DMS153 (cell line): ENCODE data around the gene SRSF10.
"Not testable (repeated sequence)": the region's sequence is repeated elsewhere in the genome, so short reads cannot be mapped to it uniquely, and the experiment has no call there.

Source experiments
- DNase-seq: peaks from one replicate; lab custom pipeline; 2025; lab: John Stamatoyannopoulos, UW

SRSF10 gene

DNA sequence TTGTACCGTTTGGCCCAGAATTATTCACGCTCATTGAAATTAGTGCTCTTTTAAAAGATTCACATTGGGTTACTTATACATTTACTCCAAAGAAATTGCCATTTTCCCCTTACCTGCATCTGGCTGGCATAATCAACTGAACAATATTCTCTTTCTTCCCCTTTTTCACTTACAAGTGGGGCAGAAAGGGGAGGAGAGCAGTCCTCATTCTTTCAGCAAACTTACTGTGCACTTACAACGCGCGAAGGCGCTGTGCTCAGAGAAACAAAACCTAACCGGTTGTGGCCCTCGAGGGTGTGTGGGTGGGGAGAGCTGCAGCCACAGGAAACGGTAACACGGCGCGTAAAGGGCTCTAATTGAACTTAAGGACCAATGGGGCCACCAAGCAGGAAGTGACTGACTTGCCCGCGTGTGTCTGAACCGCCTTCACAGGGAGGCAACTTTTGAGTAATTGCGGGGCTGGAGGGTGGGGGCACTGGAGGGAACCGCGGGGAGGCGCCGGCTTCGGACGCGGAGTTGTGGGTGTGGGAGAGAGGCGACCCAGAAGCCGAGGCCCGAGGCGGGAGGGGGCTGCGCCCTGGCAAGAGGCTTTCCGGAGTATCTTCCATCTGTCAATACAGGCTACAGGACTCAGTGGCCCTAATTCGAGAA is 21.2 kb downstream of the SRSF10 start:
- peak; percentile 84 for DNase-seq

DNA sequence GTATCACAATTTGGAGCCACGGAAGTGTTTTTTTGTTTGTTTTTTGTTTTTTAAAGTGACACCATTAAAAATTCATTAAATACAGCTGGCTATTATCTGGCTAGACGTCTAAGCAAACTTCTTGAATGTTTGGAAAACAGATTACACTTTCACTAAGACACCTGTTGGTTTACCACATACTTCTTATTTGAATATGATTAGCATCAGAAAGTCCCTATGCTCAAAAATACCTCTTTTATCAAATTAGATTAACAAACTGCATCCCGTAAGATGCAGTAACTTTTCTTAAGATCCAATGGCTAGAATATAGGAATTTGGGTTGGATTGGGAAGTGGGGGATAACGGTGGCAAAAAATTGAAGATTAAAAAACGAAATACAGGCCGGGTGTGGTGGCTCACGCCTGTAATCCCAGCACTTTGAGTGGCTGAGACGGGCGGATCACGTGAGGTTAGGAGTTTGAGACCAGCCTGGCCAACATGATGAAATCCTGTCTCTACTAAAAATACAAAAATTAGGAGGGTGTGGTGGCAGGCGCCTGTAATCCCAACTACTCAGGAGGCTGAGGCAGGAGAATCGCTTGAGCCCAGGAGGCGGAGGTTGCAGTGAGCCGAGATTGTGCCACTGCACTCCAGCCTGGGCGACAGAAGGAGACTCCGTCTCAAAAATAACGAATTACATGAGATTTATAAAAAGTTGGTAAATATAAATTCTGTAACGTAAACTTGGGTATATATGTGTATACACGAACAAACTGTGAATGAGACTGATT is 21.9 kb downstream of the SRSF10 start:
- not testable (repeated sequence) for DNase-seq

DNA sequence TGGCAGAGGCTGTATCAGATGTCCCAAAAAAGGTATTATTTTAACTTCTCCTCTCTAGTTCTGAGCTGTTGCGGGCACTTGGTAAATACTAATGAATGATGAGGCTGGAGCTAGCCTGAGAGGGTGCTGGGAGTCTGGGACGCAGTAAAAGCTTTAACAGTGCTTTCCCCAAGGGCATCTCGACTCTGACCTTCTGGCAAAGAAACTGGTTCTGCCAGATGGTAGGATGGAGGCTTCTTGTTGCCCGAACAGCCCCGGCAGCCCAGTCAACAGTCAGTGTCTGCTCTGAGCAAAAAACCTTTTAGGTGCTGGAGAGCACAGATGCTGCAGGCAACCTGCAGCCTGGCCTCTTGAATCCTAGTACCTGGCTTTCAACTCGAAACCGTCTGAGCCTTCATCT is 23.0 kb downstream of the SRSF10 start:
- DNase-seq: peak; percentile 64

DNA sequence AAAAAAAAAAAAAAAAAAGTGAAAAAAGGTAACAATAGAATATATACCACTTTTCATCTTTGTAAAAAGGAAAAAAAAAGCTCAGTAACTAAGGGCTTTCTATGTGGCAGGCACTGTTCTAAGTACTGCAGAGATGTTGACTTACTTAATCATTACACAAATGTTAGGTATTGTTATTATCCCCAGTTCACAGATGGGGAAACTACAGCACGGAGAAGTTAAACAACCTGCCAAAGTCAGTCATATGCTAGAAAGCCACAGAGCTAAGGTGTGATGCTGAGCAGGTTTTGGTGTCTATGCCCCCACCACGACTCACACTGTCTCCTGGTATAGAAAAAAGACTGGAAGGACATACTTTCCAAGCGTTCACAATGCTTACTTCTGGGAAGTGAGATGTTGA is 27.1 kb downstream of the SRSF10 start:
- DNase-seq: no peak

DNA sequence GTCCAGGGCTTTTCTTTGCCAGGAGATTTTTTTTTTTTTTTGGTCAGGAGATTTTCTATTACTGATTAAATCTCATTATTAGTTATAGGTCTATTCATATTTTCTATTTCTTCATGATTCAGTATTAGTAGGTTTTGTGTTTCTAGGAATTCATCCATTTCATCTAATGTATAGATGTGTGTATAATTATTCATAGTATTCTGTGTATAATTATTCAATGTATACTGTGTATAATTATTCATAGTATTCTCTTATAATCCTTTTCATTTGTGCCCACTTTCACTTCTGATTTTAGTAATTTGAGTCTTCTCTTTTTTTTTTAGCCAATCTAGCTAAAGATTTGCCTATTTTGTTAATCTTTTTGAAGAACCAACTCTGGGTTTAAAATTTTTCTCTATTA is 32.8 kb downstream of the SRSF10 start:
- DNase-seq: no peak

DNA sequence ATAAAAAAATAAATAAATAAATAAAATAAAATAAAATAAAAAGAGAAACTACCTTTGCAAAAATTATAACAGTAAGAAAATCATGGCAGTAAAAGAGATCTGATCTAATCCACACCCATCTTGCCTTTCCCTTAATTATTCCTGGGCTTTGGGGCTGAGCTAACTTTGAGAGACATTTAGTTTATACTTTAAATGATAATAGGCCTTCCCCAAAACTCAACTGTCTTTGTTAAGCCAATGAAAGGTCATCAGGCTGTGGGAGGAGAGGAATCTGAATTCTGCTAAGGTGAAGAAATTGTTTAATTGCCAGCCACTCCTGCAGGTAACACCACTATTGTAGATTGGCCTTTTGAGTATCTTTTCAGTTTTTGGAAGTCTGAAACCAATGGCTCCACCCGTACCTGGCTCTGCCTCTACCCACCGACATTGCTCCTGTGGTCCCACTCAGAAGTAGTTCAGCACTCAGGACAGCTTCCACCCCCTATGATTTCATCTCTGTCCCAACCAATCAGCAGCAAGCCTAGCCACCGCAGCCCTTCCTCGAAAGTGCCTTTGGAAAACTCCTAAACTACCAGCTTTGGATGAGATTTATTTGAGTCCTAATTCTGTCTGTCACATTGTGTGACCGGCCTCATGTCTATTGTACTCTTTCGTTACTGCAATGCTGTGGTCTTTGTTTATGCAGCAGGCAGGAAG is 43.5 kb downstream of the SRSF10 start:
- no peak for DNase-seq

DNA sequence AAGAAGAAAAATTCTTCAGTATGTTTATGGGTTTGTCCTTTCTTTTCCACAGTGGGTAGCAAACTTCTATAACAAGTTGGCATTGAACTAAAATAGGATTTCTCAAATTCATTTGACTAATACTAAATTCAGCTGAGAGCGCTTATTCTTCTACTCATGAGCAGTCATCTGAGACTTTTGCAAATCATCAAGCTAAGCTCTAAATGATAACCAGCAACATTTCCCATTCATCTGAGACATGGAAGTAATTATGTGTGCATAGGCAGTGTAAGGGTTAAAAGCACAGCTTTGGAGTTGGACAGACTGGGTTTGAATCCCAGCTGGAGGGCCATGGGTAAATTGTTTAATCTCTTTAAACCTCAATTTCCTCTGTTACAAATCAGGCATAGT is 48.6 kb downstream of the SRSF10 start:
- no peak for DNase-seq

DNA sequence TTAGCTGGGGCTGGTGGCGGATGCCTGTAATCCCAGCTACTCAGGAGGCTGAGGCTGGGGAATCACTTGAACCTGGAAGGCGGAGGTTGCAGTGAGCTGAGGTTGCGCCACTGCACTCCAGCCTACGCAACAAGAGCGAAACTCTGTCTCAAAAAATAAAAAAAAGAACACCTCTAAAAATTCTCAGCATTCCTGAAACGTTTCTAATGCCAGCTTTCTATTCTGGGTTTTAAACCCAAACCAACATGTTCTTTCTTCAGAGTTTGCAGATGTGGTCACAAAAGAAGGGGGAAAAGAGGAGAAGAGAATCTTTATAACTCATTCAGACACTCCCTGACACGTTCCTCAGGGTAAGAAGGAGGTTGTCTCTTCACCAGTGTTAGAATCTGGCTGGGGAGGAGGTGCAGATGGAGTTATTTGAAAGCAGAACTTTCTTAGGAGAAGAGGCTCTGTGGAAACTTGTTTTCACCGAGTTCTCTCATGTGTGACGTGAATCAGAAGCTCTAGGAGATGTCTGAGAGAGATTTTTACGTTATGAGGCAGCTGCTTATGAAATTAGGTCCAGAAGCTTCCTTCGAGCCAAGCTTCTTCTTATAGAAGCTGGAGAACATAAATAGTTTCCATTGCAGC is 49.2 kb downstream of the SRSF10 start:
- DNase-seq: no peak

DNA sequence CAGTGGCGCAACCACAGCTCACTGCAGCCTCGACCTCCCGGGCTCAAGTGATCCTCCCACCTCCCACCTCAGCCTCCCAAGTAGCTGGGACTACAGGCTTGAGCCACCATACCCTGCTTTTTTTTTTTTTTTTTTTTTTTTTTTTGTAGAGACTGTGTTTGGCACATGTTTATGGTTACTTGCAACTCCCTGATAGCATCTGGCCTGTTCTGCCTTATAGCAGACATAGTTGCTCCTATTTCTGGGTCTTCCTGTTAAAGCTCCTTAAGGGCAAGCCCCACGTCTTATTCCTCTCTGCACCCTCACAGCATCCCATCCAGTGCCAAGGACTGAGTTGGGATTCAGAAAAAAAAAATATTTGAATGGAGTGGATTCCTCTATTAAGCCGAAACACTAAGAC is 49.9 kb downstream of the SRSF10 start:
- no peak for DNase-seq

DNA sequence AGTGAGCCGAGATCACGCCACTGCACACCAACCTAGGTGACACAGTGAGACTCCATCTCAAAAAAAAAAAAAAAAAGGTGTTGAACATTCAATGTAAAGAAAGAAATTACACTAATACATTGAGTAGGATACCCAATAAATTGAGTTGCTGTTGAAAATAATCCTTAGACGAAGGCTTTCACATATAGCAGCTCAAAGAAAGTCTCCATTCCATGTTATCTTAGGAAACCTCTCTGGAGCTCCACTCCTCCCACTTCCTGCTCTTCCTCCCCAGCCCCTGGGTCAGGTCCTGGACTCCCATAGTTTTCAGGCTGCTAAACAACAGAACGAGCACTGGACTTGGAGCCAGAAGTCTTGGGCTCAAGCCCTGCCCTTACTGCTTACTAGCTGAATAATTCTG is 51.3 kb downstream of the SRSF10 start:
- DNase-seq: no peak

DNA sequence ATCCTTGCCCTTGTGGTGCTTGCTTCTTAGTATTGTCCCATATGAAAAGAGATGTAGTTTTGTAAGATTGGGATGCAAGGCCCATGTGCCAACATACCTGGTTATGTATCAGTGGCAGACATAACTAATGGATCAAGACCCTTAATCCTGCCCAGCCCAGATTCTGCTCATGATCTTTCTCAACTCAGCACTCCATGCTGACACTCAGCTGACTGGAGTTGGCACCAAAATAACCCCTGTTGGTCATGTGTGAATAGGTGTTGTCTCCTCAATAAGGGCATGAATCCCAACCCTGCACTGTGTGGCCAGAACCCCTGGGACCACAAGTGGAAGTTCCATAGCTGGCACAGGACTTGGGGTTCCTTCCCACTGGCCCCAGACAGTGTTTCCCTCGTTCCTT is 53.0 kb downstream of the SRSF10 start:
- DNase-seq: no peak

DNA sequence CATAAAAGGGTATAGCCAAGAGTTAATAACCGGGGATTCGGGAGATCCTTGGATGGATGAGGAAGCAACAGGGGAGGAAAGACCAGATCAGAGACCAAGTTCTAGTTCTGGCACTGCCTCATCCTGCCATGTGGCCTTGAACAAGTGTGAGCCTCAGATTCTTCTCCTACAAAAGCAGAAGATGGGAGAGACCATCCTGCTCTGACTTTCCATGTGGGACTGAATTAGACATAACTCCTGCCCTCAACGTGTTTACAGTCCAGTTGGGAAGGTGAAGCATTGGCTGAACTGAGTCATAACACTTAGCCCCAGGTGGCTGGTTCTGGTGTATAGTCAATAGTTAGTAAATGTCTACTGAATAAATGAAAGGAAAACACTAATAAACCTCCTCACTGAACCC is 54.8 kb downstream of the SRSF10 start:
- no peak for DNase-seq

DNA sequence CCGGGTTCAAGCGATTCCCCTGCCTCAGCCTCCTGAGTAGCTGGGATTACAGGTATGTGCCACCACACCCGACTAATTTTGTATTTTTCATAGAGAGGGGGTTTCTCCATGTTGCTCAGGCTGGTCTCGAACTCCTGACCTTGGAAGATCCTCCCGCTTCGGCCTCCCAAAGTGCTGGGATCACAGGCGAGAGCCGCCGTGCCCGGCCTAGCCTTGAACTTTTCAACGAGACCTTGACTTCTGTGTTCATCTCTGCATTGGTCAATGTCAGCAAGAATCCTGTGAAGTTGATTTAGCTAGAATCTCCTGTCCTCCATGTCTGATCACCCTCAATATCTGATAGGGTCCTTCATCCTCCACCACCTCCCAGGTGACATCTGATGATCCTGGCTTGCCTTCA is 55.5 kb downstream of the SRSF10 start:
- no peak for DNase-seq

DNA sequence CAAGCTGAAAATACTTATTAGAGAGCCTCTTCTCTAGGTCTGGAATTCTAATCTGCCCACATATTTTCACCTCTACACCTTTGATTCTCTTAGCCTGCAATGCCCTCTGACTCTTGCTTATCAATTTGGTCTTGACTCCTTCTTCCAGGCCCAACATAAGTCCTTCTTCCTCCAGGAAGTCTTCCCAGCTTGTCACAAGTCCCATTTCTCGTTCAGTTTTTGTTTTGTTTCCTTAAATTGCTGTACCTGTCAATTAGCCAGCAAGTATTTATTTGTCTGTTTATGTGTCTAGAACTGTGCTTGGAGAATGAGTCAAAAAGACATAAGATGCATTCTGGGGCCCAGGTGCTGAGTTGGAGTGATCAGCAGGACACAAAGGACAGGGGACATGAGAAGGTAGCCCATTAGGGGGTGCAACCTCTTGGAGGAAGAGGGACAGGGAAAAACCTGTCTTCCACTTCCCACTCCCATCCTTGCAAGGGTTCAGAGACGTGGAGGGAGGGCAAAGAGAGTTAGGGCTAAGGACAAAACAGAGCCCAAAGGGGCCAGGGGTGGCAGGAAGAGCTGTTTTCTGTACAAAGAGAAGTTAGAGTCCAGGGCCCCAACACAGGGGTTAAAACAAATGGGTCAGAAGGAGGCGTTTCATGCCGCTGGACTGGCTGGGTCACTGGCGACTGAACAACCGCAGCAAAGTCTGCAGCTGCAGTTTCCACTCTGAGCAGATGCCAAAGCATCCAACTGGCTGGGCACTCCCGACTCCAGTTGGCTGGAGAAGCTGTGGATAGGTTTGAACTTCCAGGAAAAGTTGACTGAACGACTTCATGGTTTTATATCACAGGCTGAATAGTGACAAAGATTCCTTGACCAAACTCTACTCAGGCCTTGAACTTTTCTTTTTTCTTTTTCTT is 56.3 kb downstream of the SRSF10 start:
- no peak for DNase-seq

DNA sequence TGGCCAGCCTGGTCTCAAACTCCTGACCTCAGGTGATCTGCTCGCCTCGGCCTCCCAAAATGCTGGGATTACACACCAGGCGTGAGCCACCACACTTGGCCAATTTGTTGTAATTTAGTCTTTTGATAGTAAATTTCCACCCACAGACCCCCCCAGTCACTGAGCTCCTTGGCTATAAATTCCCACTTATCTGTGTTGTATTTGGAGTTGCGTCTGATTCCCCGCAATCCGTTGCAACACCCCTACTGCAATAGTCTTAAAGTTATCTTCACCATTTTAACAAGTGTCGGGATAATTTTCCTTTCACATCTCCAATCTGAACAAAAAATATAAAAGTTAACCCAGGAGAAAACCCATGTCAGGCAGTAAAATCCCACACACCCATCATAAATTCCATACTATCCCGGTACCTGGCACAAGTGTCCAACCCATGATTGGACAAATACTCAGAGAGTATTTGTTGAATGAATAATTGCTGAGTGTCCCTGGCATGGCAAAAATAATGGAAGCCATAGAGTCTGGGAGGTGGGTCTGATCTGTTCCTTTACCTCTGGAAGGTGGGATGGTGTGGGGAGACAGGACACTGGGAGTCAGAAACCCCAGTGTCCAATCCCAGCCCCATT is 57.7 kb downstream of the SRSF10 start:
- DNase-seq: no peak

DNA sequence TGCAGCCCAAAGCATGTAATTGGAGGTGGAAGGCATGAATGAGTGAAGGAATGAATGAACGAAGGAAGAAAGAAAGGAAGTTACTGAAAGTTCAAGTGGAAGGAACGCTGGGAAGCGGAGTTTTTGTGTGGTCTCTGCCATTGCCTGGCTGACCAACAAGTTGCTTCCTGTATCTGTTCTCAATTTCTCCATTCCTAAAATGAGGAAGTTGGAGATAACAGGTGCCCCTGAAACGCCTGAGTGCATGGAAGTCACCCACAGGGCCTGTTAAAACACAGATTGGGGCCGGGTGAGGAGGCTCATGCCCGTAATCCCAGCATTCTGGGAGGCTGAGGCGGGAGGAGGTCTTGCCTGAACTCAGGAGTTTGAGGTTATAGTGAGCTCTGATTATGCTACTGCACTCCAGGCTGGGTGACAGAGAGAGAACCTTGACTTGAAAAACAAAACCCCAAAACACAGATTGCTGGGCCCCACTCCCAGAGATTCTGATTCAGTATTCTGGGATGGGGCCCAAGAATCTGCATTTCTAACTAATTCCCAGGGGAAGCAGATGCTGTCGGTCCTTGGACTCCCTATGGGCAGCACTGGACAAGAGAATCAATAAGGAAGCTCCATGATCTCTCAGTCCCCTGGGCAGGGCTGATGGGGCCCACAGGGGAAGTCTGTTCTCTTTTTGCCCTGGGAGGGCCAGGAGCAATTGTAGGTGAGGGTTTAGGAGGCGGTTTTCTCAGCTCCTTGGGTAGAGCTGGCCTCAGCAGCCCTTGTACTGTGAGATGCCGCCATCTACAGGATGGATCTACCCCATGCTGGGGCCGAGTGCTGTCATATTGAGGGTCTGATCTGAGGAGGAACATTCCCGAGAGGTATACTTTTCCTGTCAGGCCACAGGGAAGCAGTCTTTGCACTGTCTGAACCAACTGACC is 63.7 kb downstream of the SRSF10 start:
- DNase-seq: peak; percentile 57

DNA sequence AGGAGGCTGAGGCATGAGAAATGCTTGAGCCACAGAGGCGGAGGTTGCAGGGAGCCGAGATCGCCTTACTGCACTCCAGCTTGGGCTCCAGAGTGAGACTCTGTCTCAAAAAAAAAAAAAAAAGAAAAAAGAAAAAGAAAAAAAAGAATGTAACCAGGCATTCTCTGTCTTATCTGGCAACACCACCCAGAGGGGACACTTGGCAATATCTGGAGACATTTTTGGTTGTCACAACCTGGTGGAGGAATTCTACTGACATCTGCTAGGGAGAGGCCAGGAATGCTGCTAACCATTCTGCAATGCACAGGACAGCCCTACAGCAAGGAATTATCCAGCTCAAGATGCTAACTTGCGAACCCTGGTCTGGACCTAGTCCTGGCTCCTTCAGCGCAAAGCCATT is 64.7 kb downstream of the SRSF10 start:
- DNase-seq: no peak

DNA sequence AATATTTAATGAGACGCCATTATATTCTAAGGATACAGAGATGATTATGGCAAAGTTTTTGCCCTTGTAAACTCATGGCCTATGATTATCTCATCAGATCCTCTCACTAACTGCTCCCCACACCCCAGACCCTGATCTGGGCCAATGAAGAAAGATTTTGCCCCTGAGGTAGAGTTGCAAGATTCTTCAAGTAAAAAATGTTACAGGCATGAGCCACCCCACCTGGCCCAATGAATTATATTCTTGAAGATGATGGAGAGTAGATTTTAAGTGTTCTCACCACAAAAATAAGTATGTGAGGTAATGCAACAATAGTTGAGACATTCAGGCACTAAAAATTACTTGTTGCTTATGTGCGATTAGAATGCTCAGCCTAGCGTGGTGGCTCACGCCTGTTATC is 65.2 kb downstream of the SRSF10 start:
- DNase-seq: no peak
